ENCODE measurements around the gene KIF1C. TPM values are rescaled to one million over a fixed set of nuclear protein-coding genes. Genes with fewer than 3 reads are reported as not detected.

The KIF1C gene
- total RNA-seq, 4 donors from 2014 or later: 91.4 to 141 (median 116) TPM

- TF ChIP-seq POLR2A (IDR thresholded peaks at IDR 0.05): no peak
- TF ChIP-seq, protein P1, sequence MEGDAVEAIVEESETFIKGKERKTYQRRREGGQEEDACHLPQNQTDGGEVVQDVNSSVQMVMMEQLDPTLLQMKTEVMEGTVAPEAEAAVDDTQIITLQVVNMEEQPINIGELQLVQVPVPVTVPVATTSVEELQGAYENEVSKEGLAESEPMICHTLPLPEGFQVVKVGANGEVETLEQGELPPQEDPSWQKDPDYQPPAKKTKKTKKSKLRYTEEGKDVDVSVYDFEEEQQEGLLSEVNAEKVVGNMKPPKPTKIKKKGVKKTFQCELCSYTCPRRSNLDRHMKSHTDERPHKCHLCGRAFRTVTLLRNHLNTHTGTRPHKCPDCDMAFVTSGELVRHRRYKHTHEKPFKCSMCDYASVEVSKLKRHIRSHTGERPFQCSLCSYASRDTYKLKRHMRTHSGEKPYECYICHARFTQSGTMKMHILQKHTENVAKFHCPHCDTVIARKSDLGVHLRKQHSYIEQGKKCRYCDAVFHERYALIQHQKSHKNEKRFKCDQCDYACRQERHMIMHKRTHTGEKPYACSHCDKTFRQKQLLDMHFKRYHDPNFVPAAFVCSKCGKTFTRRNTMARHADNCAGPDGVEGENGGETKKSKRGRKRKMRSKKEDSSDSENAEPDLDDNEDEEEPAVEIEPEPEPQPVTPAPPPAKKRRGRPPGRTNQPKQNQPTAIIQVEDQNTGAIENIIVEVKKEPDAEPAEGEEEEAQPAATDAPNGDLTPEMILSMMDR (IDR thresholded peaks at IDR 0.05): no peak
Measured at GRCh38 chr17:4994081-4994595, 3.6 kb upstream of the KIF1C start.

DNA sequence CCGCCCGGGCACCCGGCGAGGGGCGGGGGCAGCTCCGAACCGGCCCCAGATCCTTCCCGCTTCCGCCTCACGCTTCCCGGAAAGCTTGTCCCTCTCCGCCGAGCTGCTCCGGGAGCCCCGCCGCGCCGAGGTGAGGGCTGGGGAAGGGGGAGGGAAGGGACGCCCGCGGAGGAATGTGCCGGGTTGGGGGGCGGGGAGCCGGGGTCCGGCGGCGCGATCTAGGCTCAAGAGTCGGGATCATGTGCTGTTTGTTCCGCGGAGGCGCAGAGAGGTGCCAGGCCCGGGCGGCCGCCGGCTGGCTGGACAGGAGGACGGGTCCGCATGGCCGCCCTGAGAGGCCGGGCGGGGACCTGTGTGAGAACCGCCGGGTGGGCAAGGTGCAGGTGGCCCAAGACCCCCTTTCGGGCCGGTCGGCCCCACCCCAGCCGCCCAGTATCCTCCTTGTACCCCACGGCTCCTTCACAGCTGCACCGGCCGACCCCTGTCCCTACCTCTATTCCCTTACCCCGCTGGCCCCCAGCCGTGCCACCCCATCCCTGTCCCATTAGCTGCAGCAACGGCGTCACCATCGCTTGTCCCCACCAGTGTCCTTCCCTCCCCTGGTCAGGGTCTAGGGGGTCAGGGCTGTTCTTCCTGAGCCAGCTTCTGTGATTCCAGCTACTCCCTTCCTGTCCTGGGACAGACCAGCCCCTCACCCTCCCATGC, 429 bp downstream of the KIF1C start:
- Histone ChIP-seq H3K27ac (peak overlapping the region; percentile 76 to 88 (median 87)), H3K4me3 (peak overlapping the region; percentile 85 to 99 (median 95)), H3K4me1 (peaks cover 3 to 31% (median 10%) of the 10 kb centered on the region in 4 donors), H3K9me3 (no peaks in the 10 kb centered on the region), H3K36me3 (peaks cover 0 to 29% (median 0%) of the 10 kb centered on the region in 3 donors), H3K27me3 (no peaks in the 10 kb centered on the region)
- DNase-seq: peak in 1 of 3 donors; percentile 67
- TF ChIP-seq POLR2A (IDR thresholded peaks at IDR 0.05): no peak
- TF ChIP-seq, protein P1 (IDR thresholded peaks at IDR 0.05): no peak

More at GRCh38 chr17:4994081-4994595, 3.6 kb upstream of the KIF1C start:
- Histone ChIP-seq H3K36me3 (no peaks in the 10 kb centered on the region), H3K9me3 (no peaks in the 10 kb centered on the region), H3K27ac (no peak overlapping the region), H3K4me1 (peaks cover 0 to 14% (median 7%) of the 10 kb centered on the region in 4 donors), H3K4me3 (no peak overlapping the region), H3K27me3 (no peaks in the 10 kb centered on the region)
- DNase-seq: no peak

GRCh38 chr17:4998732-4999429, 1.1 kb downstream of the KIF1C start:
- TF ChIP-seq, protein P1 (IDR thresholded peaks at IDR 0.05): no peak
- TF ChIP-seq POLR2A (IDR thresholded peaks at IDR 0.05): peak in 1 of 2 donors; percentile 12
- Histone ChIP-seq H3K4me1 (peaks cover 3 to 31% (median 10%) of the 10 kb centered on the region in 4 donors), H3K27me3 (no peaks in the 10 kb centered on the region), H3K9me3 (no peaks in the 10 kb centered on the region), H3K36me3 (peaks cover 0 to 36% (median 0%) of the 10 kb centered on the region in 3 donors), H3K27ac (peak overlapping the region; percentile 76 to 88 (median 87)), H3K4me3 (peak overlapping the region; percentile 85 to 99 (median 95))
- peak in 2 of 3 donors; percentile 75 for DNase-seq

- Histone ChIP-seq H3K27me3 (no peaks in the 10 kb centered on the region), H3K36me3 (peaks cover 0 to 43% (median 0%) of the 10 kb centered on the region in 3 donors), H3K27ac (peak overlapping the region in 3 of 4 donors; percentile 76 to 88 (median 88)), H3K4me1 (peaks cover 3 to 31% (median 10%) of the 10 kb centered on the region in 4 donors), H3K9me3 (no peaks in the 10 kb centered on the region), H3K4me3 (peak overlapping the region; percentile 85 to 99 (median 95))
- DNase-seq: no peak
- TF ChIP-seq POLR2A (IDR thresholded peaks at IDR 0.05): no peak
Measured at GRCh38 chr17:4999430-5000093, 1.8 kb downstream of the KIF1C start.

- peaks cover 3 to 31% (median 10%) of the 10 kb centered on the region in 4 donors for H3K4me1 ChIP-seq
- H3K9me3 ChIP-seq: no peaks in the 10 kb centered on the region
- H3K27ac ChIP-seq: no peak overlapping the region
- H3K36me3 ChIP-seq: peaks cover 0 to 49% (median 0%) of the 10 kb centered on the region in 3 donors
- DNase-seq: peak in 1 of 3 donors; percentile 65
- H3K4me3 ChIP-seq: peak overlapping the region in 1 of 4 donors; percentile 97
- TF ChIP-seq, protein P1 (IDR thresholded peaks at IDR 0.05): no peak
- no peak for TF ChIP-seq POLR2A (IDR thresholded peaks at IDR 0.05)
- H3K27me3 ChIP-seq: no peaks in the 10 kb centered on the region
Measured at GRCh38 chr17:5000237-5000639, 2.5 kb downstream of the KIF1C start.
